Middle frontal gyrus (tissue), 1 donor: ENCODE measurements around the gene QRICH2.
A peak's percentile ranks its signal among the peaks of the same experiment; 100 is the strongest.

Experiments
- DNase-seq: peaks from one replicate; pipeline ENCODE4 v3.0.0-alpha.2; 2015; ENCODE audit warnings: low spot score; ENCODE audit errors: extremely low spot score

QRICH2 gene

DNA sequence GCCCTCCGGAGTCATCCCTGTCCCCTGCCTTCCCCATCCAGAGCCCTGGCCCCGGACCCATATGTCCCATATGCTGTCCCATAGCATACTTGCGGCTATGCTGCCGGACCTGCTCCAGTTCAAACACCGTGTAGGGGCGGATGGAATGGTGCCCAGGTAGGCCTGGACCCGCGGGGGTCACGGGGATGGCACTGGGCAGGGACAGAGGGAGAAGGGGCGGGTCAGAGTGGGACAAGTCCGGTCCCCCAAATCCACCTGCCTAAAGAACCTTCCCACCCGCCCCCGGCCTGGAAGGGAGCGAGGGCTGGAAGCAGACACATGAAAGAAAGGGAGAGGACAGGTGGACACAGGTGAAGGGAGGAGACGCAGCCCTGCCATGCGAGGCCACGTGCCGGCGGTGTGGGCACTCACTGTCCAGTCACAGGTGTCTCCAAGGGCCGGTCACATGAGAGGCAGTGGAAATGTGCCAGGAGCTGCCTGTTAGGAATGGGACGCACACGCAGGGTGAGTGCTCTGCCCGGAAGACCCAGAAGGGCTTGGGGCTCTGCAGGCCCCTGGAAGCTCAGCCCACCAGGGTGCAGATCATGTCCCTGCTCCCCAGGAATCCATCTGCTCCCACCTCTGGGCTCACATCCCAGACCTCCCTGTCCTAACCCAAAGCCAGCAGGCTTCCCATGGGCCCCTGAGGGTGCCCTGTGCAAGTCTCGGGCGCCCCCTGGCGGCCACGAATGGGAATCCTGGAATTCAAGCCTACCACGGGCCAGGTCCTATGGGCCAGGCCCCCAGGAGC lies 28.9 kb downstream of the QRICH2 start:
- peak; percentile 62 for DNase-seq

DNA sequence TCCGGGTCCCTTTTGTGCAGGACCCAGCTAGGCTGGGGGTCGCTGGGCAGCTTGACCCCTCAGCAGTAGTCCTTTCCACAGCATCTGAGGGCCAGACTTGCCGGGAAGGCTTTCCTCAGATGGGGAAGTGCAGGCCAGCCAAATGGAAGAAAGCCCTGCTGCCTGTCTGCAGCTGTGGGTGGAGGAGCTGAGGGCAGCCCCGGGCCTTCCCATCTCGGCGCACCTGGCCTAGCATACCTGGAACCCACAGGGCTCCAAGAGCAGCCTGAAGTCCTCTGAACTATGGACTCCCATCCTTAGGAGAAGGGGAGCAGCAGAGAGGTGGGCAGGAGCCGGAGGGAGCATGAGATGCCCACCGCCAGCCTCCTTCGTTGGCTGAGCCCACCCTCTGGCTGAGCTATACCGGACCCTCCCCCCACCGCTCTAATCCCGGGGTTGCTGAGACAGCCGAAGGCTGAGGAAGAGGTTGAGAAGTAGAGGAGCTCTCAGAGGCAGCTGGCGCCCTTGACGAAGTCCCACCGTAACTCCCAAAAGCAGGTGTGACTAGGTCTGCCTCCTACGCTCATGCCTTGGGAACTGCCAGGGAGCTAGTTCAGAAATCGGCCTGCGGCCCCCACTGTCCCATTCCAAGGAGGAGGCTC lies 29.7 kb downstream of the QRICH2 start:
- DNase-seq, result no peak

DNA sequence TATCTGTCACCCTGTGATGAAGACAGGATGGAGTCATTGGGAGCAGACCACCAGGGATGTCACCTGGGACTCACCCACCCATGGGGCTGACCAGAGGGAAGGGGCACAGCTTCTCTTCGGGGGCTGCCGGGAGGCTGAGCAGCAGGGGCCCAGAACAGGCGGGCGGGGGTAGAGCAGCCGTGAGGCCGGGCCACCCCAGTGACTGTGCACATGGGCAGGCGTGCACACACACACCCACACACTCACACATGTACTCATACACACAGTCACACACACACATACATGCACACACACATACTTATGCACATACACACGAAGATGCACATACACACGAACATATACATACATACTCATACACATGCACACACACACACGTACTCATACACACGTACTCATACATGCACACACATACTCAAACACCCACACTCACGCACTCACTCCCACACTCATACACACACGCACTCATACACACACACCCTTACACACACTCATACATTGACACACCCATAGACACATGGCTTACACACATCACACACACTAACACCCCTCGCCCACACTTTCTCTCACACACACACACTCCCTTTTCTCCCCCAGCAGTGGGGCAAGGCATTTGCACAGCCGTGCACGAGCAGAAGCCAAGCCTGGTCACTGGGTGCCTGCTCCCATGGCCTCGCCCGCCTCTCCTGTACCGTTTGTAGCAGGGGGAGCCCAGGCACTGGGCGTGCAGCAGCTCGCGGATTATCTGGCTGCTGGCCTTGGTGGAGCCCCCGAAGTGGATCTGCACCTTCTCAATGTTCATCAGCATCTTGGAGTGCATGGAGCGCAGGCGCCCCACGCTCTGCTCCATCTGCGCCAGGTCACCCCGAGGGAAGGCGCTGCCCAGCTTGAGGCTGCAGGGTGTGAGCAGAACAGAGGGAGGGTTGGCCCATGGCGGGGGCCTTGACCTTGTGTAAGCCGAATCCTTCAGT lies 30.5 kb downstream of the QRICH2 start:
- DNase-seq, result no peak

GRCh38 chr17:76276461-76277299 lies 31.4 kb downstream of the QRICH2 start:
- no peak for DNase-seq

- no peak for DNase-seq
Measured at GRCh38 chr17:76276069-76276431, 32.0 kb downstream of the QRICH2 start.

GRCh38 chr17:76275382-76276068 lies 32.6 kb downstream of the QRICH2 start:
- DNase-seq, result no peak

- no peak for DNase-seq
Measured at GRCh38 chr17:76274112-76274956, 33.7 kb downstream of the QRICH2 start.

GRCh38 chr17:76273445-76274111 lies 34.5 kb downstream of the QRICH2 start:
- no peak for DNase-seq

DNA sequence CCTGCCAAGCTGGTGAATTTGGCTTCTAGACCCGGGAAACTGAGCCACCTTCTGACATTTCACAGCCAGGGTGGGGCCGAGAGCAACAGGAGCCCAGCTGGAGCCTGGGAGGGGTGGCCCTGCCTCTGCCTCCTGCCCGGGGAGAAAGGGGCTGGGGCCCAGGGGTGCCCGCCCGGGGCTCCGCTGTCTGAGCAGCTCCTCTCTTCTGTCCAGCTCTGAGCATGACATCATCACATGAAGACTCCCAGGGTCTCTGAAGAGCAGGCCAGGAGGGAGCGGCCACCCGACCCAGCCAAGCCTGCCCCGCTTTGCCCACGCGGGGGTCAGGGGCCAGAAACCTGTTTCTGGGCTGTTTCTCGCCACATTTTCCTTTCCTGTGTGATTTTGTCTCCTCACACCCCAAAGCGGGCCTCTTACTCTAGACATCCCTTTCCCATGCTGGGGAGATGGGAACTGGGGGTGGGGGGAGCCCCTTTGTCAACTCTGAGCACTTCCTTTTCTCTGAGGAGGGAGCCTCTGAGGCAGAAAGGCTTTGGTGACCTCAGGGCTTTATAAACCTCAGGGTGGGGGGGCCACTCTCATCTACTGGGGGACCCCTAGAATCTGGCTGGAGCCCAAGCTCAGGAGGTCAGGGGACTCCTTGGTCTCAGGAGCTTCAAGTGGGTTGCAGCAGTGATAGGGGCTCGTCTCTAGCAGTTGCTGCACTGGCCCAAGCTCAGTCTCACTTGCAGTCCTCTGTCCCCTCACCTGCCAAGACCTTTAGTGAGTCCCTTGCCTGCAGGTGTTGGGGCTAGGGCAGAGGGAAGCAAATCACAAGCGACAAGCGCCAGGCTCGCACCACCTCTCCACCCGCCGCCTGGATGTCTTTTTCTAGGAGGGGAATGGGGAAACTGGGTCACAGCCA lies 35.3 kb downstream of the QRICH2 start:
- no peak for DNase-seq

GRCh38 chr17:76271669-76272540 lies 36.2 kb downstream of the QRICH2 start:
- DNase-seq, result no peak

DNA sequence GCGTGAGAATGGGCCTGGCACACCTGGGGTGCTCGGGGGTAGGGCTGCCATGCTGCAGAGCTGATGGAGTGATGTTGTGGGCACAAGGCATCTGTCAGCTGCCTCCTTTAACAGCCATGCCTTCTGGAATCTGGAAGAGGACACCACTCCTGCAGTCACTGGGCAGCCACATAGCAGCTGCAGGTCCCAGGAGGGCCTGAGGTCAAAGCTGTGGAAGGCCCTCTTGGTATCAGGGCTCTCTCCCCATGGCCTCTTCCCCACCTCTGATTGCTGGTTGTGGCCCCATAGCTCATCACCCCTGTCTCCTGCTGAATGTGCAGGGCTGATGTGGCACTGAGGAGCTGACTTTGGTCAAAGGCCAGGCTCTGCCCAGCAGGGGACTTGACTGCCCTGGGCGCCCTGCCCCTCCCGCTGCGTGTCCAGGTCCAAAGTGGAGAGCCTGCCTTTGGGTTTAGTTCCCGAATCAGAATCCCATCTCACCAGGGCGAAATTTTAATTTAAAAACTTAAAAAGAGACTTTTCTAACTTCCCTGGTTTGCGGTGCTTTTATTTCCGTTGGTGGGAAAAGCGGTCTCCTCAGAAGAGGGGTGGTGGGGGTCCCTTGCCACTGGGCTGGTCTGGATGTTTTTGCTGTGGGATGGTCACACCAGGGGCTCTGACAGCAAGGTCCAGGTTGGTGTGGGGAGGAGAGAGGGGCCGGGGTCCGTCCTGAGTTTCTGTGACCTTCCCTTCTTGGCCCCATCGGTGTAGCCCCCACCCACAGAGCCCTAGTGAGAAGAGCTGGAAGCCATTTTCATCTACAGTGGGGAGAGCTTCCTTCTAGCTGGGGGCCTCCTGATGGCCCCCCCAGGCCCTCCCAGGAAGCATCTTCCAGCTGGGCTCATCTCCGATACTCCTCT lies 37.1 kb downstream of the QRICH2 start:
- DNase-seq, result no peak

DNA sequence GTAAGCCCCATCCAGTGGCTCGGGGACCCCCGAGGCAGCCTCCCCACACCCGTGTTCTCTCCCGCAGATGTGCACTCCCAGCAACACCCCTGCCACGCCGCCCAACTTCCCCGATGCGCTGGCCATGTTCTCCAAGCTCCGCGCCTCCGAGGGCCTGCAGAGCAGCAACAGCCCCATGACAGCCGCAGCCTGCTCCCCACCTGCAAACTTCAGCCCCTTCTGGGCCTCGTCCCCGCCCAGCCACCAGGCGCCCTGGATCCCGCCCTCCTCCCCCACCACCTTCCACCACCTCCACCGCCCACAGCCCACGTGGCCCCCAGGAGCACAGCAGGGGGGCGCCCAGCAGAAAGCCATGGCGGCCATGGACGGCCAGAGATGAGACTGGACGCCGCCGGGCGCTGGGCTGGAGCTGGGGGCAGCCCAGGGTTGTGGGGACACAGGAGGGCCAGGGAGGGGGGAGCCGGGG lies 37.9 kb downstream of the QRICH2 start:
- no peak for DNase-seq

DNA sequence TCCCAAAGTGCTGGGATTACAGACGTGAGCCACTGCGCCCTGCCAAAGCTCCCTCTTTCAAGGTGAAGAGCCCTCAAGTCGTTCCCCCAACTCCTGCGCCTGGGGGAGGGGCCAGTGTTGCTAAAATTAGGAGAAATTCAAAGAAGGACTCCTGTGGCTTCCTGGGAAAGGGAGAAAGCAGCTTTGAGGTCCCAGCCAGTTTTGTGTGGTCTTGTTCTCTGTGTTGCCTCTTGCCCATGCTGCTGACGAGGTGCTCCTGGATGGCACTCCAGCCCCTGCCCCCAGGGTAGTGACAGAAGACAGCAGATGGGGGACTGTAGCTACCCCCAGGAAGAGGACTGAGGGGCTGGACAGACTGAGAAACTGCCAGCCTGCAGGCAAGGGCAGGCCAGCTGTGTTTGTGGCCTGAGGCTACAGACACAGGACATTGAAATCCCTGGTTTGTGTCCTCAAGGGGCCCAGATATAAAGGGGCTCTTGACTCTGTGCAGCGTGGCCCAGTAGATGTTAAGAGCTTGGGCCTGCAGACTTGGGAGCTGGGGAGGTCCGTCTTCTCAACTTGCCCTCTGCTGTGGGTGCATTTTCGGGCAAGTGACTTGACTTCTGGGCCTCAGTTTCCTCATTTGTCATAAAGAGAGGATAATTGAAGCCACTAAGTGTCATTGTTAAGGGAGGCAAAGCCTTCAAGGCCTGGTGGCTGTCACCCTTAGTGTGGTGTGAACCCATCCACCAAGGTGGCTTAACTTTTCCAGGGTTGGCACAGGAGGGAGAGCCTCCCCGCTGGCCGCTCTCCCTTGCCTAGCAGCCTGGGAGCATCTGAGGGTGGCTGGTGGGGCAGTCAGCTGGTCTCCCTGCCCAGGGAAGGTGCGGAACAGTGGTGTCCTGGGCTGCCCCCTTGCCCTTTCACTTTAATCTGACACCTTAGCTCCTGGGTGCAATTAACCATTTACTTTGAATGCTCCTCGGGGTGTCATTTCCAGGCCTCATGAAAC lies 38.8 kb downstream of the QRICH2 start:
- DNase-seq, result no peak

- peak; percentile 46 for DNase-seq
Measured at GRCh38 chr17:76268015-76268749, 39.9 kb downstream of the QRICH2 start.
